ENCODE data around the gene AP5S1. TPM values are rescaled to one million over a fixed set of nuclear protein-coding genes. Genes with fewer than 3 reads are reported as not detected.

AP5S1 gene
- total RNA-seq, 1 experiment from 2014 or later = 17.5 TPM

DNA sequence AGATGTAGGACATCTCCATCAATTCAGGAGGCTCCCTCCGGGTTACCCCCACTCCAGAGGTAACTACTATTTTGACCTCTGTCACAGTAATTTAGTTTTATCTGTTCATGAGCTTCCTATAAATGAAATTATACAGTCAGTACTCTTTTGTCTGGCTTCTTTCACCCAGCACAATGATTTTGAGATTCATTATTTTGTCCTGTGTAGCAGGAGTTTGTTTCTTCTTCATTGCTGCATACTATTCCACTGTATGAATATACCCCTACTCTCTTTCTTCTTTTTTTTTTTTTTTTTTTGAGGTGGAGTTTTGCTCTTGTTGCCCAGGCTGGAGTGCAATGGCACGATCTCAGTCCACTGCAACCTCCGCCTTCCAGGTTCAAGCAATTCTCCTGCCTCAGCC is 11.8 kb upstream of the AP5S1 start:
- intact Hi-C loops (cut with micrococcal nuclease; ENCODE audit: unreplicated experiment) = no loop called here
- H3K27me3 ChIP-seq (replicated peaks; ENCODE audit: insufficient read depth, low read depth, low read length, poor library complexity) = no peaks in the 10 kb centered on the region
- no TSS peak for BruUV-seq (replicated peaks)
- H3K27ac ChIP-seq (ENCODE audit: low read depth, low read length, poor library complexity, severe bottlenecking) = peak overlapping the region; percentile 76
- no peak for DNase-seq (ENCODE audit: low spot score)
- no peaks in the 10 kb centered on the region for H3K9me3 ChIP-seq (ENCODE audit: low read depth, low read length, poor library complexity, severe bottlenecking)
- H3K36me3 ChIP-seq (ENCODE audit: insufficient read depth, low read length, poor library complexity, severe bottlenecking) = peaks cover 31% of the 10 kb centered on the region
- H3K4me3 ChIP-seq (ENCODE audit: low read depth, low read length, poor library complexity, severe bottlenecking) = no peak overlapping the region
- H3K4me1 ChIP-seq (ENCODE audit: insufficient read depth, low read length, poor library complexity, severe bottlenecking) = peaks cover 37% of the 10 kb centered on the region
- no peak for TF ChIP-seq EZH2 (IDR thresholded peaks at IDR 0.05; ENCODE audit: borderline replicate concordance, low read depth, low read length, poor library complexity, severe bottlenecking)
- TF ChIP-seq, protein P1, sequence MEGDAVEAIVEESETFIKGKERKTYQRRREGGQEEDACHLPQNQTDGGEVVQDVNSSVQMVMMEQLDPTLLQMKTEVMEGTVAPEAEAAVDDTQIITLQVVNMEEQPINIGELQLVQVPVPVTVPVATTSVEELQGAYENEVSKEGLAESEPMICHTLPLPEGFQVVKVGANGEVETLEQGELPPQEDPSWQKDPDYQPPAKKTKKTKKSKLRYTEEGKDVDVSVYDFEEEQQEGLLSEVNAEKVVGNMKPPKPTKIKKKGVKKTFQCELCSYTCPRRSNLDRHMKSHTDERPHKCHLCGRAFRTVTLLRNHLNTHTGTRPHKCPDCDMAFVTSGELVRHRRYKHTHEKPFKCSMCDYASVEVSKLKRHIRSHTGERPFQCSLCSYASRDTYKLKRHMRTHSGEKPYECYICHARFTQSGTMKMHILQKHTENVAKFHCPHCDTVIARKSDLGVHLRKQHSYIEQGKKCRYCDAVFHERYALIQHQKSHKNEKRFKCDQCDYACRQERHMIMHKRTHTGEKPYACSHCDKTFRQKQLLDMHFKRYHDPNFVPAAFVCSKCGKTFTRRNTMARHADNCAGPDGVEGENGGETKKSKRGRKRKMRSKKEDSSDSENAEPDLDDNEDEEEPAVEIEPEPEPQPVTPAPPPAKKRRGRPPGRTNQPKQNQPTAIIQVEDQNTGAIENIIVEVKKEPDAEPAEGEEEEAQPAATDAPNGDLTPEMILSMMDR (conservative IDR thresholded peaks at IDR 0.05; ENCODE audit: low read depth, low read length) = no peak
- CTCF ChIA-PET = no interaction called here
- POLR2A ChIA-PET (ENCODE audit: low non-redundant PET) = no interaction called here

DNA sequence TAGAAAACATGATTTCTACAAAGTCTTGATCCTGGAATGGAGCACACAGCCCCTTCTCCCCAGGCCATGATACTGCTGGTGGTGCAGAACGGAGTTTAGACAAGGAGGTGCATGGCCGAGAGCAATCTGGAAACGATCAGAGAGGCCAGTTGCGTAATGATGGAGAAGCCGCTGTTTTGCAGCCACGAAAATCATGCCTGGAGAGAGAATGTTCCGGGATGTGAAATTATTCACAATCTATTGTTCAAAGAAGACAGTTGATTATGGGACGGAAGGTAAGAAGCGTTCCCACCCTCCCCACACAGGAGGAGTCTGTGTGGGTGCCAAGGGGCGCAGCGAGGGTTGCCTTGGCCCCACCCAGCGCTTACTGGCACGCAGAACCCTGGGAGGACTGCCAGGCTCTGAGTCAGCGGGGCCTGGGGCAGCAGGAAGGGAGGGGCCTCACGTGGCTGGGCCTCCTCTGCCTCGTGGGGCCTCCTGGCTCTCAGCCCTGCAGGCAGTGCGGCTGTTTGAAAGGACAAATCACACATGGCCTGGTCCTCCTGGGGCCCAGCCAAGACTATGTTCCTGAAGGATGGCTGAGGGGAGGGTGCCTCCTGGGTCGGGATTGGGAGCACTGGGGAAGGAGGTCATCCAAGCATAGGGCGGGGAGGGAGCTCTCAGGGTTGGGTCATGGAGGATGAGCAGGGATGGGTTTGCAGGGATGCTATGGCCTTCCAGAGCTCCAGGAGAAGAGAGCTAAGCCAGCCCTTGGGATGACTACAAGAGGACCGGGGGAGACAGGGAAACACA is 8.7 kb upstream of the AP5S1 start:
- ChIA-PET CTCF (interaction anchor here (0.8 kb wide), 1 partner anchor 9 kb away, joined by 3 read pairs; the partner anchor contains the start of gene AP5S1), POLR2A (ENCODE audit: low non-redundant PET) (no interaction called here)
- Histone ChIP-seq H3K27me3 (replicated peaks; ENCODE audit: insufficient read depth, low read depth, low read length, poor library complexity) (no peaks in the 10 kb centered on the region), H3K36me3 (ENCODE audit: insufficient read depth, low read length, poor library complexity, severe bottlenecking) (peaks cover under 1% of the 10 kb centered on the region), H3K27ac (ENCODE audit: low read depth, low read length, poor library complexity, severe bottlenecking) (peak overlapping the region; percentile 92), H3K9me3 (ENCODE audit: low read depth, low read length, poor library complexity, severe bottlenecking) (no peaks in the 10 kb centered on the region), H3K4me3 (ENCODE audit: low read depth, low read length, poor library complexity, severe bottlenecking) (peak overlapping the region; percentile 41), H3K4me1 (ENCODE audit: insufficient read depth, low read length, poor library complexity, severe bottlenecking) (peaks cover 35% of the 10 kb centered on the region)
- peak; percentile 98 for DNase-seq (ENCODE audit: low spot score)
- no TSS peak for BruUV-seq (replicated peaks)
- intact Hi-C loops (cut with micrococcal nuclease; ENCODE audit: unreplicated experiment) = no loop called here
- no peak for TF ChIP-seq EZH2 (IDR thresholded peaks at IDR 0.05; ENCODE audit: borderline replicate concordance, low read depth, low read length, poor library complexity, severe bottlenecking)

DNA sequence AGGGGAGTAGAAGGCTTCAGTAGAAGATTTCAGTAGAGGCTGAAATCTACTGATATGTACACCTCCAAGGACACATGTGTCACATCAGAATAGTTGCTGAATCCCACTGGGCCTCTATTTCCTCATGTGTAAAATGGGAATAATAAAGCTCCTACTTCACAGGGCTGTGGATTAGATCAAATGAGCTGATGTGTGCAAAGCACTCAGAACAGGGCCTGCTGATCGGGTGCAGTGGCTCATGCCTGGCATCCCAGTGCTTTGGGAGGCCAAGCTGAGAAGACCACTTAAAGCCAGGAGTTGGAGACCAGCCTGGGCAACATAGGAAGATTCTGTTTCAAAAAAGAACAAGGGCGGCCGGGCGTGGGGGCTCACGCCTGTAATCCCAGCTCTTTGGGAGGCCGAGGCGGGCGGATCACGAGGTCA is 8.1 kb upstream of the AP5S1 start:
- BruUV-seq (replicated peaks) = no TSS peak
- Histone ChIP-seq H3K27me3 (replicated peaks; ENCODE audit: insufficient read depth, low read depth, low read length, poor library complexity) (no peaks in the 10 kb centered on the region), H3K4me1 (ENCODE audit: insufficient read depth, low read length, poor library complexity, severe bottlenecking) (peaks cover 29% of the 10 kb centered on the region), H3K27ac (ENCODE audit: low read depth, low read length, poor library complexity, severe bottlenecking) (peak overlapping the region; percentile 92), H3K9me3 (ENCODE audit: low read depth, low read length, poor library complexity, severe bottlenecking) (no peaks in the 10 kb centered on the region), H3K4me3 (ENCODE audit: low read depth, low read length, poor library complexity, severe bottlenecking) (no peak overlapping the region), H3K36me3 (ENCODE audit: insufficient read depth, low read length, poor library complexity, severe bottlenecking) (no peaks in the 10 kb centered on the region)
- no peak for TF ChIP-seq EZH2 (IDR thresholded peaks at IDR 0.05; ENCODE audit: borderline replicate concordance, low read depth, low read length, poor library complexity, severe bottlenecking)
- TF ChIP-seq, protein P1 (conservative IDR thresholded peaks at IDR 0.05; ENCODE audit: low read depth, low read length) = no peak
- intact Hi-C loops (cut with micrococcal nuclease; ENCODE audit: unreplicated experiment) = no loop called here
- no peak for DNase-seq (ENCODE audit: low spot score)
- CTCF ChIA-PET = interaction anchor here (0.8 kb wide), 1 partner anchor 8 kb away, joined by 3 read pairs; the partner anchor contains the start of gene AP5S1
- POLR2A ChIA-PET (ENCODE audit: low non-redundant PET) = no interaction called here

Measured in A673 (cell line).